ENCODE data around the gene ENPP4.
A peak's percentile ranks its signal among the peaks of the same experiment; 100 is the strongest.
"Not testable (repeated sequence)": the region's sequence is repeated elsewhere in the genome, so short reads cannot be mapped to it uniquely, and the experiment has no call there.

ENPP4 gene, protein sequence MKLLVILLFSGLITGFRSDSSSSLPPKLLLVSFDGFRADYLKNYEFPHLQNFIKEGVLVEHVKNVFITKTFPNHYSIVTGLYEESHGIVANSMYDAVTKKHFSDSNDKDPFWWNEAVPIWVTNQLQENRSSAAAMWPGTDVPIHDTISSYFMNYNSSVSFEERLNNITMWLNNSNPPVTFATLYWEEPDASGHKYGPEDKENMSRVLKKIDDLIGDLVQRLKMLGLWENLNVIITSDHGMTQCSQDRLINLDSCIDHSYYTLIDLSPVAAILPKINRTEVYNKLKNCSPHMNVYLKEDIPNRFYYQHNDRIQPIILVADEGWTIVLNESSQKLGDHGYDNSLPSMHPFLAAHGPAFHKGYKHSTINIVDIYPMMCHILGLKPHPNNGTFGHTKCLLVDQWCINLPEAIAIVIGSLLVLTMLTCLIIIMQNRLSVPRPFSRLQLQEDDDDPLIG

DNA sequence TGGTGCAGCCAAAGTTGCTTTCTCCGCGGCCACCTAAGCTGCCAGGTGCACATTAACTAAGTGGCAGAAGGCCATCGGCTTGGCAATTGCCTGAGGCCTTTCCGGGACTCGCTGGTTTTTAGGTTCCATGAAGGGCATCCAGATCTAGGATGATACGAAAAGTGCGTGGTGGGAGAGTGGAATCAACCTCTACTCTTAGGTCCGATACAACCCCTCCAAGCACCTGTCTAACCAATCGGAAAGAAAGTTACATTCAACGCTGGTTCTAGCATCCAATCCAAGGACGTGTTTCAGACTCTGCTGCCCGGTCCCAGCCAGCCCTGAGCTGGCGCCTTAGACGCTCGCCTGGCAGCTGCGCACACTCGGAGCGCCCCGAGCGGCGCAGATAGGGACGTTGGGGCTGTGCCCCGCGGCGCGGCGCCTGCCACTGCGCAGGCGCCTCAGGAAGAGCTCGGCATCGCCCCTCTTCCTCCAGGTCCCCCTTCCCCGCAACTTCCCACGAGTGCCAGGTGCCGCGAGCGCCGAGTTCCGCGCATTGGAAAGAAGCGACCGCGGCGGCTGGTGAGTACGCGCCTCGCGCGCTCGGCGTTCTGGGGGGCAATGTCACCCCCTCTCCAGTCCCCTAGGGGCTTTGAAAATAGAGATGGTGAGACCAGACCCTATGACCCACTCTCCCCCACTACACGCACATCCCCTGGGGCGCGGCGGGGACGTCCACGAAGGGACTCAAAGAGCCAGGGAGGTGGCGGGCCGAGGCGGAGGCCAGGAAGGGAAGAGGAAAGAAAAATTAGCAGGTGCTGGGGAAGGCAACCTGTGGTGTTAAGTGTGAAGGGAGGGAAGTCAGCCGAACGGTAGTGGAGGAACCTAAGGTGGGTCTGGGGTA, at the start of gene ENPP4:
Gene ENPP4, plus strand, starts transcription at position 361 of the 883 bp plus-strand sequence. CDS start 9,595 bp downstream, outside the sequence.
- peak; percentile 95 for DNase-seq (ENCODE audit: low spot score)
- in situ Hi-C loops (cut with MboI; ENCODE audit: low pct_unique_long_range_greater_than_20kb, low sequenced_read_pairs, unreplicated experiment): no loop called here

DNA sequence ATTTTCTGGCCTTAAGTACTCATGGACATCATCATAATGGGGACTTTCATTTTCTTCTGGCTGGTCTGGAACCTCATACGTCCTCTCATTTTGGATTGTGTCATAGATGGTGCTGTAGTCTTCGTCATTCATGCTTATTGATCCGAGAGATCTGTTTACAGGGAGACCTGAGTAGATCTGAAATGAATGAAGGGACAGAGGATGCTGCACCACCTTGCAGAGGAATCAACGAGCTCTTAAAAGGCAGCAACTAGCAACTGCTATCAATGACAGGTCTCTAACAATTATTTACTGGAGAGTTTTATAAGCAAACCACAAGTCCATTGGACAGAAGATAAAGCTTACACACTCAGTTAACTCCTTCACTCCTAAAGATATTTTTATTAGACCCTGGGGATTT, 49.7 kb upstream of the ENPP4 start:
- in situ Hi-C loops (cut with MboI; ENCODE audit: low pct_unique_long_range_greater_than_20kb, low sequenced_read_pairs, unreplicated experiment): no loop called here
- no peak for TF ChIP-seq CTCF (IDR thresholded peaks at IDR 0.05; ENCODE audit: extremely low read depth, insufficient read depth, missing control alignments)
- DNase-seq (ENCODE audit: low spot score): no peak

More for the DNA sequence above, at the start of gene ENPP4:
- peak; percentile 15 for TF ChIP-seq CTCF (IDR thresholded peaks at IDR 0.05; ENCODE audit: extremely low read depth, insufficient read depth, missing control alignments)

GRCh38 chr6:46085688-46086087, 44.1 kb upstream of the ENPP4 start:
- DNase-seq (ENCODE audit: low spot score); in situ Hi-C loops (cut with MboI; ENCODE audit: low pct_unique_long_range_greater_than_20kb, low sequenced_read_pairs, unreplicated experiment): not testable (repeated sequence)

GRCh38 chr6:46090115-46091079, 39.4 kb upstream of the ENPP4 start:
- in situ Hi-C loops (cut with MboI; ENCODE audit: low pct_unique_long_range_greater_than_20kb, low sequenced_read_pairs, unreplicated experiment): loop anchor here (10.0 kb wide), 1 partner anchor 314 kb away; no protein-coding TSS in a partner anchor
- DNase-seq (ENCODE audit: low spot score): peak; percentile 60
- peak; percentile 72 for TF ChIP-seq CTCF (IDR thresholded peaks at IDR 0.05; ENCODE audit: extremely low read depth, insufficient read depth, missing control alignments)

DNA sequence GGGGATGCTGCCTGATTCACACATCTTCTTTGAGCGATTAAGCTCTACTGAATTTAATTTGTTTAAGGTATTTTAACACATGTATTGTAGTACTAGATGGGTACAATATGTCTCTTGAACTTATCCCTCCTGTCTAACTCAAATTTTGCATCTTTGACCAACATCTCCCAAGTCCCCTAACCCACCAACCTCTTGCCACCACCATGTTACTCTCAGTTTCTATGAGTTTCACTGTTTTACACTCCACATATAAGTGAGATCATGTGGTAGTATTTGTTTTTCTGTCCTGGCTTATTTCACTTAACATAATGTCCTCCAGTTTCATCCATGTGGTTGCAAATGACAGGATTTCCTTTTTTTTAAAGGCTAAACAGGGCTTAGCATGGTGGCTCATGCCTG, 38.7 kb upstream of the ENPP4 start:
- in situ Hi-C loops (cut with MboI; ENCODE audit: low pct_unique_long_range_greater_than_20kb, low sequenced_read_pairs, unreplicated experiment): loop anchor here (10.0 kb wide), 1 partner anchor 314 kb away; no protein-coding TSS in a partner anchor
- DNase-seq (ENCODE audit: low spot score): no peak
- TF ChIP-seq CTCF (IDR thresholded peaks at IDR 0.05; ENCODE audit: extremely low read depth, insufficient read depth, missing control alignments): no peak

GRCh38 chr6:46095251-46095650, 34.5 kb upstream of the ENPP4 start:
- DNase-seq (ENCODE audit: low spot score): no peak
- in situ Hi-C loops (cut with MboI; ENCODE audit: low pct_unique_long_range_greater_than_20kb, low sequenced_read_pairs, unreplicated experiment): loop anchor here (10.0 kb wide), 1 partner anchor 310 kb away; no protein-coding TSS in a partner anchor
- no peak for TF ChIP-seq CTCF (IDR thresholded peaks at IDR 0.05; ENCODE audit: extremely low read depth, insufficient read depth, missing control alignments)

Measured in GM13977 (cell line).